Mesenchymal stem cell (in vitro differentiated cells and primary cell): ENCODE results near the gene CEP20.
"Not testable (repeated sequence)": the region's sequence is repeated elsewhere in the genome, so short reads cannot be mapped to it uniquely, and the experiment has no call there.

Experiments used
- DNase-seq: peaks from one replicate; pipeline ENCODE4 v3.0.0-alpha.2; 2013
- H2AFZ ChIP-seq: one replicate; pipeline ENCODE4 v1.6.1; 2013; ENCODE audit warnings: low read depth, mild to moderate bottlenecking, control low read depth, inconsistent platforms, low read length, moderate library complexity
- H2AK5ac ChIP-seq: 2 replicates; pipeline ENCODE4 v1.6.1; 2013; ENCODE audit warnings: low read length, moderate library complexity, mild to moderate bottlenecking, inconsistent platforms; ENCODE audit not compliant: severe bottlenecking
- H2BK120ac ChIP-seq: one replicate; pipeline ENCODE4 v1.6.1; 2013; ENCODE audit warnings: low read depth, mild to moderate bottlenecking, inconsistent platforms, low read length, moderate library complexity
- H2BK12ac ChIP-seq, 2 experiments: one replicate each; pipeline ENCODE4 v1.6.1; 2013; ENCODE audit warnings: inconsistent platforms in 2 of 2, low read length in 2 of 2, mild to moderate bottlenecking in 2 of 2, moderate library complexity in 2 of 2, control low read depth in 1 of 2
- H2BK15ac ChIP-seq: one replicate; pipeline ENCODE4 v1.6.1; 2013; ENCODE audit warnings: mild to moderate bottlenecking, low read depth, inconsistent platforms; ENCODE audit not compliant: poor library complexity, severe bottlenecking
- H2BK5ac ChIP-seq: 2 replicates; pipeline ENCODE4 v1.6.1; 2013; ENCODE audit warnings: low read depth, mild to moderate bottlenecking, low read length, control low read depth, inconsistent platforms; ENCODE audit not compliant: poor library complexity, severe bottlenecking
- H3K14ac ChIP-seq, 2 experiments: one replicate each; pipeline ENCODE4 v1.6.1; 2013; ENCODE audit warnings: inconsistent platforms in 2 of 2, low read length in 2 of 2, control low read depth in 1 of 2, mild to moderate bottlenecking in 1 of 2, moderate library complexity in 1 of 2
- H3K18ac ChIP-seq, 2 experiments: one replicate each; pipeline ENCODE4 v1.6.1; 2013; ENCODE audit warnings: inconsistent platforms in 2 of 2, low read length in 2 of 2, control low read depth in 1 of 2, low read depth in 1 of 2, mild to moderate bottlenecking in 1 of 2
- H3K23ac ChIP-seq, 2 experiments: one replicate each; pipeline ENCODE4 v1.6.1; 2013; ENCODE audit warnings: inconsistent platforms in 2 of 2, low read length in 2 of 2, mild to moderate bottlenecking in 2 of 2, moderate library complexity in 2 of 2, control low read depth in 1 of 2
- H3K27ac ChIP-seq: 2 replicates; pipeline ENCODE4 v1.5.1; 2013; ENCODE audit warnings: mild to moderate bottlenecking, moderate library complexity, low read length, control low read depth, inconsistent platforms; ENCODE audit not compliant: poor library complexity, severe bottlenecking
- H3K27me3 ChIP-seq, 2 experiments: 2 replicates each; pipeline versions ENCODE4 v1.6.1 to v1.7.0; 2013; ENCODE audit warnings: low read length in 2 of 2, mild to moderate bottlenecking in 2 of 2, moderate library complexity in 2 of 2, control low read depth in 1 of 2, inconsistent platforms in 1 of 2; ENCODE audit not compliant: control insufficient read depth in 1 of 2, insufficient read depth in 1 of 2
- H3K36me3 ChIP-seq, 2 experiments: 2 replicates each; pipeline versions ENCODE4 v1.6.1 to v1.7.0; 2013; ENCODE audit warnings: low read length in 2 of 2, control low read depth in 1 of 2, inconsistent platforms in 1 of 2, low read depth in 1 of 2, mild to moderate bottlenecking in 1 of 2; ENCODE audit not compliant: insufficient read depth in 2 of 2, control insufficient read depth in 1 of 2
- H3K4ac ChIP-seq, 2 experiments: one replicate each; pipeline ENCODE4 v1.6.1; 2013; ENCODE audit warnings: inconsistent platforms in 2 of 2, low read length in 2 of 2, mild to moderate bottlenecking in 2 of 2, moderate library complexity in 2 of 2, control low read depth in 1 of 2, low read depth in 1 of 2
- H3K4me1 ChIP-seq: 2 replicates; pipeline ENCODE4 v1.6.1; 2013; ENCODE audit warnings: low read depth, low read length, control low read depth; ENCODE audit not compliant: control insufficient read depth, insufficient read depth
- H3K4me2 ChIP-seq: 2 replicates; pipeline ENCODE4 v1.6.1; 2013; ENCODE audit warnings: low read length, mild to moderate bottlenecking, inconsistent platforms; ENCODE audit not compliant: poor library complexity, severe bottlenecking
- H3K4me3 ChIP-seq, 2 experiments: 2 replicates each; pipeline versions ENCODE4 v1.5.1 to v1.7.0; 2013; ENCODE audit warnings: low read length in 2 of 2, mild to moderate bottlenecking in 2 of 2, control low read depth in 1 of 2, low read depth in 1 of 2; ENCODE audit not compliant: insufficient read depth in 1 of 2
- H3K79me1 ChIP-seq: replicated peaks from 2 replicates; pipeline ENCODE4 v1.6.1; 2013; ENCODE audit warnings: mild to moderate bottlenecking, control low read depth, low read length, inconsistent platforms; ENCODE audit not compliant: poor library complexity, severe bottlenecking
- H3K9ac ChIP-seq: 2 replicates; pipeline ENCODE4 v1.7.0; 2013; ENCODE audit warnings: mild to moderate bottlenecking, low read length, moderate library complexity
- H3K9me3 ChIP-seq: 2 replicates; pipeline ENCODE4 v1.7.0; 2013; ENCODE audit warnings: mild to moderate bottlenecking, low read length; ENCODE audit not compliant: control insufficient read depth
- H4K8ac ChIP-seq: one replicate; pipeline ENCODE4 v1.6.1; 2013; ENCODE audit warnings: inconsistent platforms, mild to moderate bottlenecking, low read length, moderate library complexity
- H4K91ac ChIP-seq: one replicate; pipeline ENCODE4 v1.6.1; 2013; ENCODE audit warnings: mild to moderate bottlenecking, low read length, inconsistent platforms
- WGBS: methylation state at CpG from one replicate; pipeline ENCODE4 v1.1.7; 2013; ENCODE audit warnings: mixed read lengths; 5-methylcytosine and 5-hydroxymethylcytosine counted together

The CEP20 gene

DNA sequence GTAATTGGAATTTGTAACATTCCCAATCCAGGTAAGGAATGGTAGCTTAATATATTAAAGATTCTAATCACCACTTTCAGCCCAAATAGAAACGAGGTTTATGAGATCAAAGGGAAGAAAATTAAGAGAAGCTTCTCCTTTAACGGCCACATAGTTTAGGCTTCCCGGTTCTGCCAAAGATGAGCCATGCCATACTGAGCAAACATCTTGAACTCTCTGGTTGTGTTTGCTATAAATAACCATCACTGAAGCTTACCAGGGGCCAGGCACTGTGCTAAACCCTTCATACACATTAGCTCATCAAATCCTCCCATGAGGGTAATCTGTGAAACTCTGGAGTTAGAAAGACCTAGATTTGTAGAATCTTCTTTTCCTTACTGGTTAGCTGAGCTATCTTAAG lies 34.3 kb downstream of the CEP20 start:
- Histone ChIP-seq H3K23ac (no peak overlapping the region), H3K4me2 (no peak overlapping the region), H2BK12ac (no peak overlapping the region), H2BK15ac (no peak overlapping the region), H2AK5ac (no peak overlapping the region), H3K9ac (no peak overlapping the region), H4K91ac (no peak overlapping the region), H3K4ac (no peak overlapping the region), H4K8ac (no peak overlapping the region), H2BK120ac (no peak overlapping the region), H2AFZ (no peak overlapping the region), H3K14ac (no peak overlapping the region), H3K79me1 (no peaks in the 10 kb centered on the region), H3K18ac (no peak overlapping the region), H2BK5ac (no peak overlapping the region), H3K36me3 (peaks cover 0 to 4% of the 10 kb centered on the region in 2 experiments), H3K27me3 (peaks cover 51 to 68% of the 10 kb centered on the region in 2 experiments), H3K9me3 (no peaks in the 10 kb centered on the region), H3K4me1 (peaks cover 15% of the 10 kb centered on the region), H3K4me3 (no peak overlapping the region), H3K27ac (no peak overlapping the region)
- 90% methylated on average over 3 of the region's 3 CpGs for WGBS
- no peak for DNase-seq

GRCh38 chr16:15853021-15853420 lies 35.4 kb downstream of the CEP20 start:
- WGBS, result 77% methylated on average over 4 of the region's 4 CpGs
- H2BK120ac ChIP-seq, result no peak overlapping the region
- H2BK12ac ChIP-seq, result no peak overlapping the region

DNA sequence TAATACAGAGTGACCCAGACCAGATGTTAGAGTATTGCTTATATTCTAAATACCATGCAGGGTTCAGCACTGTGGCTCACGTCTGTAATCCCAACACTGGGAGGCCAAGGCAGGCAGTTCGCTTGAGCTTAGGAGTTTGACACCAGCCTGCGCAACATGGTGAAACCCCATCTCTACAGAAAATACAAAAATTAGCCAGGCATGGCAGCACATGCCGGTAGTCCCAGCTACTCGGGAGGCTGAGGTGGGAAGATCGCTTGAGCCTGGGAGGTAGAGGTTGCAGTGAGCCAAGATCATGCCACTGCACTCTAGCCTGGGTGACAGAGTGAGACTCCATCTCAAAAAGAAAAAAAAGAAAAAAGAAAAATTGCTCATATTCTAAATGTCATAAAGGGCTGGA lies 37.8 kb downstream of the CEP20 start:
- not testable (repeated sequence) for H3K14ac ChIP-seq, H2BK12ac ChIP-seq, H2AFZ ChIP-seq, H2BK5ac ChIP-seq, H3K4me3 ChIP-seq, H3K23ac ChIP-seq, H3K36me3 ChIP-seq, H3K27ac ChIP-seq, H4K91ac ChIP-seq, H3K18ac ChIP-seq, H3K4ac ChIP-seq, H2BK120ac ChIP-seq, H3K4me2 ChIP-seq, H3K79me1 ChIP-seq, H3K9me3 ChIP-seq, H3K9ac ChIP-seq, H2BK15ac ChIP-seq, H3K4me1 ChIP-seq, H4K8ac ChIP-seq, H2AK5ac ChIP-seq, DNase-seq
- WGBS, result 98% methylated on average over 5 of the region's 6 CpGs
- peaks cover 26 to 62% of the 10 kb centered on the region in 2 experiments for H3K27me3 ChIP-seq

More at GRCh38 chr16:15853021-15853420, 35.4 kb downstream of the CEP20 start:
- no peak overlapping the region for H4K91ac ChIP-seq
- no peak for DNase-seq
- H3K4me2 ChIP-seq, result no peak overlapping the region
- H3K23ac ChIP-seq, result no peak overlapping the region
- no peak overlapping the region for H3K18ac ChIP-seq
- H2BK15ac ChIP-seq, result no peak overlapping the region
- H3K9ac ChIP-seq, result no peak overlapping the region
- H3K9me3 ChIP-seq, result no peaks in the 10 kb centered on the region
- H3K36me3 ChIP-seq, result peaks cover 0 to 4% of the 10 kb centered on the region in 2 experiments
- no peak overlapping the region for H3K4ac ChIP-seq
- no peak overlapping the region for H3K4me3 ChIP-seq
- H3K79me1 ChIP-seq, result no peaks in the 10 kb centered on the region
- H4K8ac ChIP-seq, result no peak overlapping the region
- H2AFZ ChIP-seq, result no peak overlapping the region
- H2AK5ac ChIP-seq, result no peak overlapping the region
- H3K27ac ChIP-seq, result no peak overlapping the region
- H3K27me3 ChIP-seq, result peaks cover 42 to 71% of the 10 kb centered on the region in 2 experiments
- H3K14ac ChIP-seq, result no peak overlapping the region
- peaks cover 12% of the 10 kb centered on the region for H3K4me1 ChIP-seq
- H2BK5ac ChIP-seq, result no peak overlapping the region

GRCh38 chr16:15849209-15849981 lies 39.0 kb downstream of the CEP20 start:
- no peaks in the 10 kb centered on the region for H3K9me3 ChIP-seq
- H3K27me3 ChIP-seq, result peaks cover 14 to 54% of the 10 kb centered on the region in 2 experiments
- no peak overlapping the region for H2AK5ac ChIP-seq
- H3K4me2 ChIP-seq, result no peak overlapping the region
- no peak overlapping the region for H4K8ac ChIP-seq
- no peaks in the 10 kb centered on the region for H3K79me1 ChIP-seq
- no peak for DNase-seq
- H2BK5ac ChIP-seq, result no peak overlapping the region
- no peaks in the 10 kb centered on the region for H3K36me3 ChIP-seq
- no peak overlapping the region for H3K4ac ChIP-seq
- 72% methylated on average over 12 of the region's 12 CpGs for WGBS
- no peak overlapping the region for H3K9ac ChIP-seq
- no peaks in the 10 kb centered on the region for H3K4me1 ChIP-seq
- no peak overlapping the region for H2BK120ac ChIP-seq
- H3K23ac ChIP-seq, result peak overlapping the region in 1 of 2 experiments; percentile 38
- H4K91ac ChIP-seq, result no peak overlapping the region
- no peak overlapping the region for H2BK12ac ChIP-seq
- no peak overlapping the region for H2AFZ ChIP-seq
- H3K18ac ChIP-seq, result no peak overlapping the region
- no peak overlapping the region for H3K27ac ChIP-seq
- H3K4me3 ChIP-seq, result no peak overlapping the region
- no peak overlapping the region for H2BK15ac ChIP-seq
- no peak overlapping the region for H3K14ac ChIP-seq
